ENCODE data around the gene AMHR2. TPM values are rescaled to one million over a fixed set of nuclear protein-coding genes. Genes with fewer than 3 reads are reported as not detected.
"Not testable (repeated sequence)": the region's sequence is repeated elsewhere in the genome, so short reads cannot be mapped to it uniquely, and the experiment has no call there.

Gene AMHR2
- total and polyA plus RNA-seq, 2 donors: 0.18 TPM; not detected in 1

DNA sequence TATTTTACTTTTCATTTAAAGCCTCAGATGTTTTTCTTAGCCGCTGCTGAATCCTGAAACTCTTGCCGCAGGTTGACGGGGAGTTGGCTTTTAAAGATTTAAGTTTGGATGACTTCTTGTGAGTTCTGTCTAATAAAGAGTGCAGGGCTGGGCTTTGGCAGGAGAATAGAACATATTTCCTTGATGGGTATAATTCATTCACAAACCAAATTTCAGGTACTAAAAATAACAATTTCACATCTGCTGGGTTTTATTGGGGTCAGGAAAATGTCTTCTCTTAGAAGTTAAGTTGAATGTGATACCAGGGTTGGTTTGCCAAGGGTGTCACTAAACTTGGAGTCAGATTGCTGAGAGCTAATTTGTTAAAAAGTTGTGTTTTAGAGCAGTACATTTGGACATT lies 34.0 kb upstream of the AMHR2 start:
- Histone ChIP-seq H3K4me1 (ENCODE audit: insufficient read depth) (no peaks in the 10 kb centered on the region), H3K36me3 (ENCODE audit: insufficient read depth) (peaks cover 2% of the 10 kb centered on the region), H3K4me3 (ENCODE audit: low read depth, low read length) (no peak overlapping the region), H3K27ac (ENCODE audit: low read depth) (no peak overlapping the region)
- no peak for DNase-seq (ENCODE audit: extremely low spot score)
- WGBS: 33% methylated on average over 3 of the region's 3 CpGs

- H3K27ac ChIP-seq (ENCODE audit: low read depth): no peak overlapping the region
- no peaks in the 10 kb centered on the region for H3K36me3 ChIP-seq (ENCODE audit: insufficient read depth)
- WGBS: 31% methylated on average over 5 of the region's 5 CpGs
- H3K4me1 ChIP-seq (ENCODE audit: insufficient read depth): no peaks in the 10 kb centered on the region
- H3K4me3 ChIP-seq (ENCODE audit: low read depth, low read length): no peak overlapping the region
- DNase-seq (ENCODE audit: extremely low spot score): no peak
Observed at GRCh38 chr12:53391724-53392123, 31.9 kb upstream of the AMHR2 start.

- no peak for DNase-seq (ENCODE audit: extremely low spot score)
- H3K27ac ChIP-seq (ENCODE audit: low read depth): no peak overlapping the region
- H3K36me3 ChIP-seq (ENCODE audit: insufficient read depth): peaks cover 2% of the 10 kb centered on the region
- H3K4me3 ChIP-seq (ENCODE audit: low read depth, low read length): no peak overlapping the region
- no peaks in the 10 kb centered on the region for H3K4me1 ChIP-seq (ENCODE audit: insufficient read depth)
- WGBS: 95% methylated on average over 7 of the region's 7 CpGs
Observed at GRCh38 chr12:53399896-53400295, 23.8 kb upstream of the AMHR2 start.

- not testable (repeated sequence) for DNase-seq (ENCODE audit: extremely low spot score); H3K4me3 ChIP-seq (ENCODE audit: low read depth, low read length); H3K27ac ChIP-seq (ENCODE audit: low read depth); H3K36me3 ChIP-seq (ENCODE audit: insufficient read depth); H3K4me1 ChIP-seq (ENCODE audit: insufficient read depth)
- WGBS: 95% methylated on average over 16 of the region's 16 CpGs
Observed at GRCh38 chr12:53402351-53402750, 21.3 kb upstream of the AMHR2 start.

DNA sequence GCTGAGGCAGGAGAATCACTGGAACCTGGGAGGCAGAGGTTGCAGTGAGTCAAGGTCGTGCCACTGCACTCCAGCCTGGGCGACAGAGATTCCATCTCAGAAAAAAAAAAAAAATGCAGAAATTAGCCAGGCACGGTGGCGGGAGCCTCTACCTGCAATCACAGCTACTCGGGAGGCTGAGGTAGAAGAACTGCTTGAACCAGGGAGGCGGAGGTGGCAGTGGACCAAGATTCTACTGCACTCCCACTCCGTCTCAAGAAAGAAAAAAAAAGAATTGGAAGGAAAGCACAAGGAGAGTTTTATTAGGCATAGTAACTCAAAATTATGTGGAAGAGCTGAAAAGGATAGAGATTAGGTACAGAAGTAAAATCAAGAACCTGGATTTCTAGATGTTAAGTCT lies 20.8 kb upstream of the AMHR2 start:
- Histone ChIP-seq H3K4me3 (ENCODE audit: low read depth, low read length) (no peak overlapping the region), H3K27ac (ENCODE audit: low read depth) (no peak overlapping the region), H3K4me1 (ENCODE audit: insufficient read depth) (no peaks in the 10 kb centered on the region), H3K36me3 (ENCODE audit: insufficient read depth) (peaks cover 6% of the 10 kb centered on the region)
- 73% methylated on average over 7 of the region's 7 CpGs for WGBS
- DNase-seq (ENCODE audit: extremely low spot score): no peak

- Histone ChIP-seq H3K4me3 (ENCODE audit: low read depth, low read length) (no peak overlapping the region), H3K36me3 (ENCODE audit: insufficient read depth) (peaks cover 10% of the 10 kb centered on the region), H3K4me1 (ENCODE audit: insufficient read depth) (no peaks in the 10 kb centered on the region), H3K27ac (ENCODE audit: low read depth) (no peak overlapping the region)
- no peak for DNase-seq (ENCODE audit: extremely low spot score)
- 96% methylated on average over 5 of the region's 5 CpGs for WGBS
Observed at GRCh38 chr12:53410951-53411350, 12.7 kb upstream of the AMHR2 start.

- H3K36me3 ChIP-seq (ENCODE audit: insufficient read depth): peaks cover 6% of the 10 kb centered on the region
- 64% methylated on average over 3 of the region's 3 CpGs for WGBS
- no peak overlapping the region for H3K4me3 ChIP-seq (ENCODE audit: low read depth, low read length)
- H3K27ac ChIP-seq (ENCODE audit: low read depth): no peak overlapping the region
- DNase-seq (ENCODE audit: extremely low spot score): no peak
- no peaks in the 10 kb centered on the region for H3K4me1 ChIP-seq (ENCODE audit: insufficient read depth)
Observed at GRCh38 chr12:53413485-53414204, 10.0 kb upstream of the AMHR2 start.

- no peaks in the 10 kb centered on the region for H3K4me1 ChIP-seq (ENCODE audit: insufficient read depth)
- no peak overlapping the region for H3K4me3 ChIP-seq (ENCODE audit: low read depth, low read length)
- H3K27ac ChIP-seq (ENCODE audit: low read depth): no peak overlapping the region
- H3K36me3 ChIP-seq (ENCODE audit: insufficient read depth): peaks cover 6% of the 10 kb centered on the region
- WGBS: 28% methylated on average over 3 of the region's 3 CpGs
- no peak for DNase-seq (ENCODE audit: extremely low spot score)
Observed at GRCh38 chr12:53414756-53415417, 8.8 kb upstream of the AMHR2 start.

DNA sequence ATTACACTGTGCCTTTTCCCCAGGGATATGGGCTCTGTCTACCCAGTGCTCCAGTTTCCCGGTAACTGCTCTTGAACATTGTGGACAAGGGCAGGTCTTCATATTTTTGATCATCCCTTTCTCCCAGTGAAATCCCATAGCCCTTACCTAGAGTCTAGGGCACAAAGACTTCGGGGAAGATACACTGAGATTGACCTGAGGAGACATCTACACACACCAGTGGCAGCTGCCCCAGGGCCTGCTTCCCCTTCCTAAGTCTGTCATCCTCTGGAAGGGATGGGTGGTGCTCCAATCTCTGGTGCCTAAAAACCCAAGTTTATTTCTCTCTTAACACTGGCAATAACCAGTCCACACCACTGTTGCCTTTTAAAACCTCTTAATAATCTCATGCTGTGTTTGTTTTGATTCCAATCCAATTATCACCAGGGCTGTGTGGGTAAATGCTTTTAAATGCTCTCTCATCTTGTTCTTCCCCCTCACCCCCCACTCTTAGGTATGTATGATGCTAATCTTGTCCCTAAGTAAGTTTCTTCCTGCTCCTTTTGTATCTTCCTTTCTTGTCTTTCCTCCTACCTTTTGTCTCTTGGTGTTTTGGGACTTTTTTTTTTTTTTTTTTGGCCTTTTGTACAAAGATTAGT lies 7.8 kb upstream of the AMHR2 start:
- WGBS: 60% methylated on average over 2 of the region's 2 CpGs
- not testable (repeated sequence) for H3K4me1 ChIP-seq (ENCODE audit: insufficient read depth); H3K27ac ChIP-seq (ENCODE audit: low read depth); H3K4me3 ChIP-seq (ENCODE audit: low read depth, low read length); H3K36me3 ChIP-seq (ENCODE audit: insufficient read depth); DNase-seq (ENCODE audit: extremely low spot score)

- H3K4me1 ChIP-seq (ENCODE audit: insufficient read depth); H3K4me3 ChIP-seq (ENCODE audit: low read depth, low read length); H3K27ac ChIP-seq (ENCODE audit: low read depth); DNase-seq (ENCODE audit: extremely low spot score); H3K36me3 ChIP-seq (ENCODE audit: insufficient read depth): not testable (repeated sequence)
- WGBS: 80% methylated on average over 9 of the region's 9 CpGs
Observed at GRCh38 chr12:53417291-53417816, 6.3 kb upstream of the AMHR2 start.

DNA sequence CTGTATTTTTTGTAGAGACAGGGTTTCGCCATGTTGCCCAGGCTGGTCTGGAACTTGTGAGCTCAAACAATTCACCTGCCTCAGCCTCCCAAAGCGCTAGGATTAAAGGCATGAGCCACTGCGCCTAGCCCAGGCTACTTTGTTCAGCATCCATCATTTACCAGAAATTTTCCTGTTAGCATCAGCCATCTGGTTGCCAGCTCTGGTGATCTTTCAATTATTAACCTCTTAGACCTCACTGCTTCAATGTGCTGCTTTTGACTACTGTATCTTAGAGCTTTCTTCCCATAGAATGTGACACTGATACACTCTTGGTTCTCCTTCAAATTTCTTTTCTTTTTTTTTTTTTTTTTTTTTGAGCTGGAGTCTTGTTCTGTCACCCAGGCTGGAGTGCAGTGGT lies 5.4 kb upstream of the AMHR2 start:
- Histone ChIP-seq H3K4me1 (ENCODE audit: insufficient read depth) (no peaks in the 10 kb centered on the region), H3K36me3 (ENCODE audit: insufficient read depth) (no peaks in the 10 kb centered on the region), H3K4me3 (ENCODE audit: low read depth, low read length) (no peak overlapping the region), H3K27ac (ENCODE audit: low read depth) (no peak overlapping the region)
- WGBS: 93% methylated on average over 3 of the region's 3 CpGs
- no peak for DNase-seq (ENCODE audit: extremely low spot score)

GRCh38 chr12:53419756-53420155 lies 3.9 kb upstream of the AMHR2 start:
- WGBS: 84% methylated on average over 2 of the region's 2 CpGs
- no peaks in the 10 kb centered on the region for H3K36me3 ChIP-seq (ENCODE audit: insufficient read depth)
- no peak for DNase-seq (ENCODE audit: extremely low spot score)
- H3K27ac ChIP-seq (ENCODE audit: low read depth): no peak overlapping the region
- no peaks in the 10 kb centered on the region for H3K4me1 ChIP-seq (ENCODE audit: insufficient read depth)
- no peak overlapping the region for H3K4me3 ChIP-seq (ENCODE audit: low read depth, low read length)

GRCh38 chr12:53422247-53422646 lies 1.4 kb upstream of the AMHR2 start:
- DNase-seq (ENCODE audit: extremely low spot score); H3K4me3 ChIP-seq (ENCODE audit: low read depth, low read length); H3K36me3 ChIP-seq (ENCODE audit: insufficient read depth); H3K27ac ChIP-seq (ENCODE audit: low read depth); H3K4me1 ChIP-seq (ENCODE audit: insufficient read depth): not testable (repeated sequence)
- WGBS: 91% methylated on average over 12 of the region's 12 CpGs

All from urinary bladder (tissue), 4 donors.